Measurements from ENCODE around the gene HSD17B8.

DNA sequence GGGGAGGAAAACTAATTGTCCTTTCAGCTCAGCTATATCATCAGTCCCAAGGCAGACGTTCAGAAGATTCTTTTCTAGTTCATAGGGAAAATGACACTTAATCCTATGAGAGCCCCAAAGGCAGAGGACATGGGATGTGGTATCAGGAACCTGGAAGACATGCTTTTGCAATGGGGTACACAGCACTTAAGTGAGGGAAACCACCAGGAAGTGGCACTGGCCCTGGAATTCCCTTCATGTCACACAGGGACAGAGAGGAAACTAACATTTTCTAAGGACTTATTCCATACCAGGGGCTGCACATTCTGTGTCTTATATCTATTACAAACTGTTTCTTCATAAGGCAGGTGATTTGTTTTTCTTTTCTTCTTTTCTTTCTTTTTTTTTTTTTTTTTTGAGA is 39.0 kb downstream of the HSD17B8 start:
- no peak for TF ChIP-seq REST (IDR thresholded peaks at IDR 0.05; ENCODE audit: unreplicated experiment)
- no peak for TF ChIP-seq CTCF (conservative IDR thresholded peaks at IDR 0.05; ENCODE audit: low read depth in 2 of 2)
- TF ChIP-seq EZH2phosphoT487 (IDR thresholded peaks at IDR 0.05; ENCODE audit: unreplicated experiment) = no peak
- no peak for TF ChIP-seq EZH2 (IDR thresholded peaks at IDR 0.05; ENCODE audit: low read depth, unreplicated experiment)
- TF ChIP-seq POLR2AphosphoS5 (IDR thresholded peaks at IDR 0.05; ENCODE audit: low read depth) = no peak
- TF ChIP-seq CREB1 (CRISPR knock-in tag; IDR thresholded peaks at IDR 0.05; ENCODE audit: low read depth) = no peak
- no peak for TF ChIP-seq JUNB (IDR thresholded peaks at IDR 0.05; ENCODE audit: unreplicated experiment)
- TF ChIP-seq ZNF462 (CRISPR knock-in tag; IDR thresholded peaks at IDR 0.05) = no peak
- TF ChIP-seq STAT1 (IDR thresholded peaks at IDR 0.05; ENCODE audit: unreplicated experiment) = no peak
- no peak for TF ChIP-seq ZNF114 (CRISPR knock-in tag; IDR thresholded peaks at IDR 0.05)
- no peak for TF ChIP-seq ZNF331 (CRISPR knock-in tag; IDR thresholded peaks at IDR 0.05; ENCODE audit: low read depth)
- TF ChIP-seq, protein P1, sequence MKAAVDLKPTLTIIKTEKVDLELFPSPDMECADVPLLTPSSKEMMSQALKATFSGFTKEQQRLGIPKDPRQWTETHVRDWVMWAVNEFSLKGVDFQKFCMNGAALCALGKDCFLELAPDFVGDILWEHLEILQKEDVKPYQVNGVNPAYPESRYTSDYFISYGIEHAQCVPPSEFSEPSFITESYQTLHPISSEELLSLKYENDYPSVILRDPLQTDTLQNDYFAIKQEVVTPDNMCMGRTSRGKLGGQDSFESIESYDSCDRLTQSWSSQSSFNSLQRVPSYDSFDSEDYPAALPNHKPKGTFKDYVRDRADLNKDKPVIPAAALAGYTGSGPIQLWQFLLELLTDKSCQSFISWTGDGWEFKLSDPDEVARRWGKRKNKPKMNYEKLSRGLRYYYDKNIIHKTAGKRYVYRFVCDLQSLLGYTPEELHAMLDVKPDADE (IDR thresholded peaks at IDR 0.05) = no peak

Measured in GM23338 (cell line).